ENCODE data around the gene STXBP6. TPM values are rescaled to one million over a fixed set of nuclear protein-coding genes. Genes with fewer than 3 reads are reported as not detected.
"Not testable (repeated sequence)": the region's sequence is repeated elsewhere in the genome, so short reads cannot be mapped to it uniquely, and the experiment has no call there.

STXBP6 gene
- total RNA-seq, 1 experiment from 2014 or later: 5.3 TPM

- no peak overlapping the region for H3K27ac ChIP-seq (ENCODE audit: low read depth, low read length, poor library complexity, severe bottlenecking)
- intact Hi-C loops (cut with micrococcal nuclease; ENCODE audit: unreplicated experiment): no loop called here
- H3K4me3 ChIP-seq (ENCODE audit: low read depth, low read length, poor library complexity, severe bottlenecking): no peak overlapping the region
- no peaks in the 10 kb centered on the region for H3K36me3 ChIP-seq (ENCODE audit: insufficient read depth, low read length, poor library complexity, severe bottlenecking)
- no peaks in the 10 kb centered on the region for H3K9me3 ChIP-seq (ENCODE audit: low read depth, low read length, poor library complexity, severe bottlenecking)
- no peak for DNase-seq (ENCODE audit: low spot score)
- no peak for TF ChIP-seq EZH2 (IDR thresholded peaks at IDR 0.05; ENCODE audit: borderline replicate concordance, low read depth, low read length, poor library complexity, severe bottlenecking)
- CTCF ChIA-PET: no interaction called here
- POLR2A ChIA-PET (ENCODE audit: low non-redundant PET): no interaction called here
- H3K4me1 ChIP-seq (ENCODE audit: insufficient read depth, low read length, poor library complexity, severe bottlenecking): no peaks in the 10 kb centered on the region
- no TSS peak for BruUV-seq (replicated peaks)
- H3K27me3 ChIP-seq (replicated peaks; ENCODE audit: insufficient read depth, low read depth, low read length, poor library complexity): no peaks in the 10 kb centered on the region
Measured at GRCh38 chr14:24937300-24937699, 112.6 kb downstream of the STXBP6 start.

- CTCF ChIA-PET; DNase-seq (ENCODE audit: low spot score); H3K9me3 ChIP-seq (ENCODE audit: low read depth, low read length, poor library complexity, severe bottlenecking); BruUV-seq (replicated peaks); H3K4me1 ChIP-seq (ENCODE audit: insufficient read depth, low read length, poor library complexity, severe bottlenecking); H3K27ac ChIP-seq (ENCODE audit: low read depth, low read length, poor library complexity, severe bottlenecking); H3K27me3 ChIP-seq (replicated peaks; ENCODE audit: insufficient read depth, low read depth, low read length, poor library complexity); H3K4me3 ChIP-seq (ENCODE audit: low read depth, low read length, poor library complexity, severe bottlenecking); H3K36me3 ChIP-seq (ENCODE audit: insufficient read depth, low read length, poor library complexity, severe bottlenecking); POLR2A ChIA-PET (ENCODE audit: low non-redundant PET); intact Hi-C loops (cut with micrococcal nuclease; ENCODE audit: unreplicated experiment): not testable (repeated sequence)
Measured at GRCh38 chr14:24936773-24937172, 113.2 kb downstream of the STXBP6 start.

GRCh38 chr14:24935796-24936195 is 114.2 kb downstream of the STXBP6 start:
- no peaks in the 10 kb centered on the region for H3K9me3 ChIP-seq (ENCODE audit: low read depth, low read length, poor library complexity, severe bottlenecking)
- no peak overlapping the region for H3K4me3 ChIP-seq (ENCODE audit: low read depth, low read length, poor library complexity, severe bottlenecking)
- no TSS peak for BruUV-seq (replicated peaks)
- no peak for DNase-seq (ENCODE audit: low spot score)
- no peaks in the 10 kb centered on the region for H3K27me3 ChIP-seq (replicated peaks; ENCODE audit: insufficient read depth, low read depth, low read length, poor library complexity)
- ChIA-PET POLR2A (ENCODE audit: low non-redundant PET) (no interaction called here), CTCF (no interaction called here)
- no peaks in the 10 kb centered on the region for H3K36me3 ChIP-seq (ENCODE audit: insufficient read depth, low read length, poor library complexity, severe bottlenecking)
- H3K4me1 ChIP-seq (ENCODE audit: insufficient read depth, low read length, poor library complexity, severe bottlenecking): no peaks in the 10 kb centered on the region
- intact Hi-C loops (cut with micrococcal nuclease; ENCODE audit: unreplicated experiment): no loop called here
- no peak overlapping the region for H3K27ac ChIP-seq (ENCODE audit: low read depth, low read length, poor library complexity, severe bottlenecking)
- TF ChIP-seq CTCF (conservative IDR thresholded peaks at IDR 0.05; ENCODE audit: low read depth, low read length): no peak
- no peak for TF ChIP-seq EZH2 (IDR thresholded peaks at IDR 0.05; ENCODE audit: borderline replicate concordance, low read depth, low read length, poor library complexity, severe bottlenecking)

- Histone ChIP-seq H3K4me3 (ENCODE audit: low read depth, low read length, poor library complexity, severe bottlenecking) (no peak overlapping the region), H3K36me3 (ENCODE audit: insufficient read depth, low read length, poor library complexity, severe bottlenecking) (no peaks in the 10 kb centered on the region), H3K4me1 (ENCODE audit: insufficient read depth, low read length, poor library complexity, severe bottlenecking) (no peaks in the 10 kb centered on the region), H3K27ac (ENCODE audit: low read depth, low read length, poor library complexity, severe bottlenecking) (no peak overlapping the region), H3K27me3 (replicated peaks; ENCODE audit: insufficient read depth, low read depth, low read length, poor library complexity) (no peaks in the 10 kb centered on the region), H3K9me3 (ENCODE audit: low read depth, low read length, poor library complexity, severe bottlenecking) (no peaks in the 10 kb centered on the region)
- BruUV-seq (replicated peaks): no TSS peak
- intact Hi-C loops (cut with micrococcal nuclease; ENCODE audit: unreplicated experiment): no loop called here
- DNase-seq (ENCODE audit: low spot score): no peak
- CTCF ChIA-PET: interaction anchor here (0.6 kb wide), 1 partner anchor 265 kb away, joined by 3 read pairs; no protein-coding TSS in a partner anchor
- no peak for TF ChIP-seq EZH2 (IDR thresholded peaks at IDR 0.05; ENCODE audit: borderline replicate concordance, low read depth, low read length, poor library complexity, severe bottlenecking)
- no peak for TF ChIP-seq CTCF (conservative IDR thresholded peaks at IDR 0.05; ENCODE audit: low read depth, low read length)
- POLR2A ChIA-PET (ENCODE audit: low non-redundant PET): interaction anchor here (0.7 kb wide), 1 partner anchor 47 kb away, joined by 6 read pairs; no protein-coding TSS in a partner anchor
Measured at GRCh38 chr14:24928386-24928900, 121.5 kb downstream of the STXBP6 start.
